GM12874 (cell line): Measurements from ENCODE around the gene KCNJ6.

Experiments used
- CTCF ChIP-seq: IDR thresholded peaks from 2 replicates; pipeline ENCODE4 v1.5.1; 2011; ENCODE audit warnings: low read depth, mild to moderate bottlenecking, control low read depth, low read length, moderate library complexity; ENCODE audit not compliant: insufficient read depth

Gene KCNJ6

DNA sequence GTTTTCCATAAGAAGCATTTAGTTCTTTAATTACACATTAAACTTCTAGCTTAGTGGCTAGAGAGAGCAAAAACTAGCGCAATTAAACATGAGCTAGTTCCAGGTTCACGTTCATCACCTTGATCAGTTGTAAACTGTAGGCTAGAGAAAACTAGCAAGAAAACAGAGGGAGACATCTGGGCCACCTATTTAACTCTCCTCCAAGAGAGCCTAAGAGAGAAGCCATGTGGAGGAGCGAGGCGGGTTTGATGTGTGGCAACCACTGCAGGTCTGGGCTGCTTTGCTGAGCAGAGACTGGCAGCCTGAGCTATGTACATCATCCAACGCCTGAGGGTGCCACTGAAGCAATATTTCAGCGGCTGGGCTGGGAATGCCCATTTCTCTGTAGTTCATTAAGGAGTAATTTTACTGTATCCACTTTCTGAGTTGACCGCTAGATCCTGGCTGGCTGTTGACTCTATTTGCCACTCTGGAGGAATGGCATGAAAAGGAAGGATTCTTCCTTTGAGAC, 296.7 kb downstream of the KCNJ6 start:
- TF ChIP-seq CTCF = no peak

DNA sequence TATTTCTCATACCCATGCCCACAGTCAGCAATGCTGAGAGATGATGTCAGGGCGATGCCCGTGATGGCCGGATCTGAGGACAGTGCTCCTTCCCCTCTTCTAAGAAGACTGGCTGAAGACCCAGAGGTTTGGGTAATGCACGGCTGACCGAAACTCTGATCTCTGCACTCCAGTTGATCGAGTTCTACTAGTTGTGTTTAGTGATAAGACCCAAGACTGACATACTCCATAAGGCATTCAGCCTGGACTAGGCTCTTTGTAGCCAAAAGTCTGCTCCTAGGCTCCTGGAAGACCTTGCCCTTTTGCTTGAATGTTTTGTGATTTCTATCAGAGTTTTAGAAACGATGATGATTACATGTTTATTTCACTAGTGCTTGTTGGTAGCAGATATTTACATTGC, 298.2 kb downstream of the KCNJ6 start:
- TF ChIP-seq CTCF = no peak

GRCh38 chr21:37615962-37616361, 300.3 kb downstream of the KCNJ6 start:
- no peak for TF ChIP-seq CTCF

- no peak for TF ChIP-seq CTCF
These were observed 301.8 kb downstream of the KCNJ6 start for GRCh38 chr21:37614351-37614875.

DNA sequence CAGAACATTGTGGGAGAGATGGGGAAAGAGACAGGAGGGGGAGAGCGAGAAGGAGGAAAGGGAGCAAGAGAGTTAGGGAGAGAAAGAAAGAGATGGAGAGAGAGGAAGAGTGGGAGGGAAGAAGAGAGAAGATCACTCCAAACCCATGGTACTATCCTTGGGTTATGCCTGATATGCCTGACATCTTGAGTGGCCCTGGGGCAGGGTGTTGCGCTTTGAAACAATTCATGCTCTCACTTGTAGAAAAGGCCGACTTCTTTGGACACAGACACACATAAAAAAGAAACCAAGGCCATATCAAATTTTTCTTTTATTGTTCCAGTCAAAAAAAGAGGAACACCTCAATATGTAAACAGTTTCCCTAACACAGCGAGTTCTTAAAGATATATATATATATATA, 309.2 kb downstream of the KCNJ6 start:
- no peak for TF ChIP-seq CTCF

GRCh38 chr21:37606549-37606948, 309.7 kb downstream of the KCNJ6 start:
- TF ChIP-seq CTCF = no peak

DNA sequence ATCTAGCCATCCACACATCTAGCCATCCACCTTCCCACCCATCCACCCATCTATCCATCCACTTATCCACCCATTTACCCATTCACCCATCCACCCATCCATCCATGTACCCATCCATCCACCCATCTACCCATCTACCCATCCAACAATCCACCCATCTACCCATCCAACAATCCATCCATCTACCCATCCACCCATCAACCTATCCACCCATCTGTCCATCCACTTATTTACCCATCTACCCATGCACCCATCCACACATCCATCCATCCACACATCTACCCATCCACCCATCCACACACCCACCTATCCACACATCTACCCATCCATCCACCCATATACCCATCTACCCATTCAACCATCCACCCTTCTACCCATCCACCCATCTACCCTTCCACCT, 311.3 kb downstream of the KCNJ6 start:
- TF ChIP-seq CTCF = no peak
